ENCODE results near the gene DCLK1.

Gene DCLK1

GRCh38 chr13:35930665-35931631 lies 200.2 kb downstream of the DCLK1 start:
- no peak for DNase-seq

GRCh38 chr13:35927567-35928021 lies 203.6 kb downstream of the DCLK1 start:
- DNase-seq: no peak

DNA sequence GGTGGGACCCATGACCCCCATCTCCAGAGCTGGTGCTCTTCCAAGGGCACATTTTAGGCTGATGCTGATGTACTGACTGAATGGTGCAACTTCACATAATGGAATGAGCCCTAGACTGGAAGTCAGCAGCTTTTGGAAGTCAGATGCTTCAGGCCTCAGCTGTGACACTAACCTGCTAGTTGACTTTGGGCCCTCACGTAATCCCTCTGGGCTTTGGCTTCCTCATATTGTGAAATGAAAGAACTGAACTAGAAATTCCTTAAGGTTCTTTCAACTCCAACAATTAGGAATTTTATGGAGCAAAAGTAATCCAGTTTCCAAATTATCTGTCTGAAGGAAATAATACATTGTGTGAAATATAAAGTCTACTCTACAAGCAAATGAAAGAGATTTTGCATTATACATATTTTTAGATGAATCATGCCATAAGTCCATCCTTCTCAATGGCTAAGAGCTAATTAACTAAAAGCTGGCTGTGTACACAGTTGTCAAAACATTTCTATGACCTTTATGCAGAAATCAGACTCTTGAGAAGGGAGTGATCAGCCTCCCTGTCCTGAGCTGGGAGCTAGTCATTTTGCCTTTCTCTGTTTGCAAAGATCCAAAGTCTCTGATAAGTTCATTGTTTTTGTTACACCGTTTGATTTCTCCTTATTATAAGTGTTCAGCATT lies 204.2 kb downstream of the DCLK1 start:
- DNase-seq: no peak

- DNase-seq: no peak
Observed at GRCh38 chr13:35925669-35926068, 205.5 kb downstream of the DCLK1 start.

DNA sequence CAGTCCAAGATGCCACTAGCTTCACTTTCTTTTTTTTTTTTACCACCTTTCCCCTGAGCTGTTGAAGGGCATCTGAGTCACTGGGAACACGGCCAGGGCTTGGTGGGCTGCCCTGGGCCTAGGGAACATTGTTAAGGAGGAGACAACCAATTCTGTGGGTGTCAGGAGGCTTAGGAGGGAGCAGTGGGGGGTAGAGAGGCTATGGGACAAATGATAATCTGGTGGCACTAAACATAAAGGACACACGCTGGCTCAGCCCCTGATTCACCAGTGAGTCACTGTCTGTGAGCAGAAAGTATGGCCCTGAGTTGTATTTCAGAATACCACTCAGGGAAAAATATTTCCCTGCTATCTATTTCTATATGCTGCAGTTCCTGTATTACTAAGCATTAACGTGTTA lies 207.8 kb downstream of the DCLK1 start:
- no peak for DNase-seq

DNA sequence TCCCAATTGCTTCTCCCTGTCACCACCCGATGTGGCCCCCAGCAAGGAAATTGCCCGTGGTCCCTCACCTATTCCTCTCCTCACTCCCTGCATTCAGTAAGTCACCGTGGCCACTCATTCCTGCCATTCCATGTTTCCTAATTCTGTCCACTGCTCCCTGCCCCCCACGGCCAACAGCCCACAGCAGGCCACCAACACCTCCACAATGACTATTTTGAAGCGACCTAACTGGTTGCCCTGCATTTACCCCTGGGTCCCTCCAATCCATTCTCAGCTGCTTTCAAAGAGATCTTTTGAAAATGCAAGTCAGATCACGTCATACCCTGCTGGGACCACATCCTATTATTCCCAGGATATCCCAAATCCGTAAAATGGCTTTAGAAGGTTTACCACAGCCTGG lies 210.4 kb downstream of the DCLK1 start:
- no peak for DNase-seq

- DNase-seq: no peak
Observed at GRCh38 chr13:35917942-35918645, 213.1 kb downstream of the DCLK1 start.

DNA sequence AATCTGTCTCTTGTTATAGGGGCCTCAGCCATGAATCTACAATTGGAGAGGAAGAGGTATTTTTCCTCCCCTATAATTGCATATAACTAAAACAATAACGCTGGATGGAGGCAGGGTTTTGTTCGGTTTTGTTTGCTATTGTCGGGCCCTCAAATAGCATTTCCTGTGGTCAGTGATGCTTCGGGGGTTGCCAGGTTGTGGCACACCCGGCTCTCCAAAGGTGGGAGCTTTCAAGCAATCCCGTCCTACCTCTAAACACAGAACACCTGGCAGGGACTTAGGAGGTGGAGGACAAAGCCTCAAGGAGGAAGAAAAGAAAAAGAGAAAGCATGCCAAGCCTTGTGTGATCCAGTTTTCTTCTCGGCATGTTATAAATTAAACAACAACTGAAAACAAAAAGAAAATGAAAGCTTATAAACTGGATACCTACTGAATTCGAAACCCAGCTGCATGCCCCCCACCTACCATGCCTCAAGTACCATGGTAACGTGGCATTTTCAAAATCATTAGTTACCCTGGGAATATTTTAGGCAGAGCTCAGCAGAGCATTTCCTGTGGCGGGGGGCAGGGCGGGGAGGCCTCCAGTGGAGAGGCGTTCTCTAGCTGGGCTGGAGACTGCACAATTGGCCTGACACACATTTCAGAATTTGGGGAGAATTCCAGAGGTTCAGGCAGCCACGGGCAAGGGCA lies 213.8 kb downstream of the DCLK1 start:
- no peak for DNase-seq

- DNase-seq: no peak
Observed at GRCh38 chr13:35916146-35916545, 215.0 kb downstream of the DCLK1 start.

DNA sequence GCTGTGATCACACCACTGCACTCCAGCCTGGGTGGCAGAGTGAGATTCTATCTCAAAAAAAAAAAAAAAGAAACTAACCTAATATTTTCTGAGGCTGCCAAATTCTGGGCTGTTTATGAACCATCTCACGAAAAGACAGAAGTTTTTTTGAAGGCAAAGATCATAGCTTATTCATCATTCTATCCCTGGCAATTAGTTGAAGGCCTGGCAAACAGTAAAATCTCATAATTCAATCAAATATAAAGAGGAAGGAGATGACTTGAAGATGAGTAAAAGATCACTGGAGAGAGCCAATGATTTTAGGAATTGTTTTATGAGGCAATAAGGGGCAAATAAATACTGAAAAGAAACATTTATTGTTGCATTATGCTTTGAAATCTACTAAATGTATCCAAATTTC lies 216.5 kb downstream of the DCLK1 start:
- DNase-seq: no peak

GRCh38 chr13:35912841-35913240 lies 218.3 kb downstream of the DCLK1 start:
- no peak for DNase-seq

DNA sequence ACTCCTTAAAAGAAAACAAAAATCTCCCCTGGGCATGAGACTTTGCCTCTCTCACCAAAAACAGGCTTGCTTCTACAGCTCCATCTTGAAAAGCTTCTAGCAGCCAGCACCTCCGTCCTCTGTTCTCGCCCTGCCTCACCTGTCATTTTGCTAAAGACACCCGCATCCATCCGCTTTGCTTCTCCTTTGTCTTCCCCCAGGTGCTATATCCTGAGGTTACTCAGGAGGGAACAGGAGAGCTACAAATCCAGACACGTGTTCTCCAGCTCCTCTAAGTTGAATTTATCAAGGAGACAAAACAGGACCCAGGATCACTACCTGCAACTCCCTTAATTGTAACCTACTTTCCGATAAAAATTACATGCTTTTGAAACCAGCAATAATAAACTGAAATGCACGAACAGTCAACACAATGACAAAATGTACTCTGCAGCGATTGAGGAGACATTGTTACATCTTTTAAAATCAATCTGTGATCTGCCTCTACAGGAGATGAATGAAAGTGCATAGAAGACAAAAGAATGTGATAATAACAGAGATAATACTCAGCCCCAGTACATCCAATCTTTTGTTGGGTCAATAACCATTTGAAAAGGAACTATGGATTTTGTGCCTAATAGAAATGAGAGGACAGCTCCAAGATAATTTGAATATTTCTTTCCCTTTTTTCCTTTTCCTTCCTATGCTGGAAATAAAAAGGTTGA lies 221.2 kb downstream of the DCLK1 start:
- no peak for DNase-seq

DNA sequence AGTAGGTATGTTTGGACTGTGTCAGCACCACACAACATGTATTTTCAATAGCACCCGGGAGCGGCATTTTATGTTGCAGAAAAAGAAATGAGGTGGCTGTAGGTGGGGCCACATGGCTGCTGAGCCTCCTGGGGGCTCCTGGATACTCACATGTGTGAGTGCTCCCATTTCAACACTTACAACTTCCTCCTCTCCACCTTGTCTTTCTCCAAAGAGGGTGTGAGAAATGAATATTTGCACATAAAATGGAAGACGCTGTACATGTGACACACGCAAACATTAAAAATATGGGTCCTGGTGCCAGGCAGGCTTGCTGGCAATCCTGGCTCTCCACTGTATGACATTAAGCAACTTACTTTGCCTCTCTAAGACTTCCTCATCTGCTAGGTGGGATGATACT lies 222.1 kb downstream of the DCLK1 start:
- DNase-seq: no peak

- no peak for DNase-seq
Observed at GRCh38 chr13:35908226-35908625, 223.0 kb downstream of the DCLK1 start.

- no peak for DNase-seq
Observed at GRCh38 chr13:35906636-35907035, 224.5 kb downstream of the DCLK1 start.

- DNase-seq: no peak
Observed at GRCh38 chr13:35903075-35903474, 228.1 kb downstream of the DCLK1 start.

DNA sequence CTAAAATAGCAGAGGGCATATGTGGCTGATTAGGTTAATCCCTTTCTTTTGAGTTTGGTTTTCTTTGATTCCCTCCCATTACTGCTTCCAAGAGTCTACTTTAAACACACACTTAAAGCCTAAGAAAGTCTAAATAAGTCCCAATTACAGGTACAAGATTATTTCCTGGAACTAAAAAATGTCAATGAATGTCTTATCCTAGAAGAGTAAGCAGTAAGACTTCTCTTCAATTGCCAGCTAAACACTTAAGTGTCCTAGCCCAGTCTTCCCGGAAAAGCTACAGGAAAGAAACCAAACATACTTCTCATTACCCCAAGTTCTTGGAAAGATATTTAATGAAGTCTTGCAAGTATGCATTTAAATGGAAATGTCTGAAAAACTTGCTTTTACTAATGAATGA lies 233.1 kb downstream of the DCLK1 start:
- no peak for DNase-seq

DNA sequence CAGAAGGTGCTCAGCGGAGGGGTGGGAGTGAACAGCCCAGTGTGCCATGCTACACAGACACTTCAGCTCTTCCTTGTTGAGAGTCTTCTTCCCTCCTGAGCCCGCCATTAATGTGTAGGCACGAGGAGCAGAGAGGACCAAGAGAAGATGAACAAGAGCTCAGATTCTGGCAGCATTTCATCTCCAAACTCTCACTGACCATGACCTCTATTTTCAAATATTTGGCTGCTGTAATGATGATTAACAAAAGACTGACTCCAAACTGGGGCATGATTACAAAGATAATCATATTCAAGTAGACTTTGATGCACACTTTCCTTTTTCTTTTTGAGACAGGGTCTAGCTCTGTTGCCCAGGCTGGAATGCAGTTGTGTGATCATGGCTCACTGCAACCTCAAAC lies 236.5 kb downstream of the DCLK1 start:
- no peak for DNase-seq

DNA sequence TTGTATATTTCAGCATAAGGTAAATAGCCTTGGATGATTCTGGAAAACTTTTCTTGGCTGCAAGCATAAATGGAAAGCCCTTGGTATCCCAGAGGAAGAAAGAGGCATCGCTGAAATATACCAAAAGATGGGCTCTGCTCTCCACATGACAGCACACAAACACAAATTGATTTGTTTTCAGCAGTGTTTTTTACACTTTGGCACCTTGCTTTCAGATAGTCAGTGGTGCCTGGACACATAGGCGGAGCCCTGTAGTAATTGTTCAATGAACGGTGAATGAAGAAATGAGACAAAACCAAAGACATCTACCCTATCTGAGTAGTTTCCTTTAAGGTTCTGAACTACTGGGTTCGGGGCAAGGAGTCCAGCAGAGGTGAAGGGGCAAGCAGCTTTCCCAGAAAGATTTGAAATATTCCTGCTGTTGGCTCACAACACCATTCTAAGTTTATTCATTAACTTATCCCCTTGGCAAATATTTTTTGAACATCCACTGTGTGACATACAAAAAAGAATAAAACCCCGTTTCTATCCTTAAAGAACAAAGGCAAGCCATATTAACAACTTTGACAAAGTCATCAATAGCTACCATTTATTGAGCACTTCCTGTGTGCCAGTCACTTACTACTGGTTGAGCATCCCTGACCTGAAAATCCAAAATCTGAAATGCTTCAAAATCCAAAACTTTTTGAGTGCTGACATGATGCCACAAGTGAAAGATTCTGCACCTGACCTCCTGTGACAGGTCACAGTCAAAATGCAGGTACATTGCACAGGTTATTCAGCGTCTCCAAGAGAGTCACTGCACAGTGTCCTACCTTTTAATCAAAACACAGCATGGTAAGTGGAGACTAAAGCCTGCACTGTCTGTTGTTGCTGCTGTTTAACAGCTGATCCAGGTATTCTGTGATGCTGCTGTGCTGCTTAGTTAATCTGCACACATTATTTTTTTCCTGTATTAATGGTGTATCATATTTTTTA lies 238.1 kb downstream of the DCLK1 start:
- DNase-seq: no peak

GRCh38 chr13:35891507-35892441 lies 239.4 kb downstream of the DCLK1 start:
- no peak for DNase-seq

Data from CD4-positive, alpha-beta T cell treated with Interleukin-6 for 4 hours (primary cell).